ENCODE measurements around the gene PTGR2.
"Not testable (repeated sequence)": the region's sequence is repeated elsewhere in the genome, so short reads cannot be mapped to it uniquely, and the experiment has no call there.

Gene PTGR2

DNA sequence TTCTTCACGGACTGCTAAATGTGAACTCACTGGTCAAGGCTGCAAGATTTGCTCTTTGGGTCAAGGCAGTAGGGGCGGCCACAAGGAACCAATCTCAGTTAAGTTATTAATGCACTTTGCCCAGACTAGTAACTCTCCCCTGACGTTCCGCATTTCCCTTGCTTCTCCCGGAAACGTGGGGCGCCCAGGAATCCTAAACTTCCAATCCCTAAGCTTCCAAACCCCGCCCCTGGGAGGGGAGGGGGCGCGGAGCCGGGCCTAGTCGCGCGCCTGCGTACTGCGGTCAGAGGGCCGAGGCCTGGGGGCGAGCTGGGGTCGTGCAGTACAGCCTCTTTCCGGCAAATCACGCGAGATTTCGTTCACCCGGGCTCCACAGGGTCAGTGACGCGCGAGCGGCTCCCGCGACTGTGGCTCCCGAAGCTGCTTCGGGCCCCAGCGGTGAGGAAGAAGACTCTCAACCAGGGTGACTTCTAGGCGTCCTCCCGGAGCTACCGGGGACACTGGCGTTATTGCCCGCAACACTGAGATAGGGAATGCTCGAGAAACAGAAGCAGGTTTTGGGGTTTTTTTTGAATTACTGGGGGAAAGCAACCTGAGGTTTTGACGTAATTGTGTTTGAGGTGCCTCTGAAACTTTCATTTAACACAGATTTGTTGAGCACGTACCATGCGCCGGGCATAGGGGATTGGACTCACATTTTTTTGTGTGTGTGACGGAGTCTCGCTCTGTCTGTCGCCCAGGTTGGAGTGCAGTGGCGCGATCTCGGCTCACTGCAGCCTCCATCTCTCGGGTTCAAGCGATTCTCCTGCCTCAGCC lies at the start of gene PTGR2:
Gene PTGR2 (plus strand): TSS at position 265 of the 816 bp plus-strand sequence. CDS start 7,032 bp downstream, outside the sequence.
- DNase-seq, result peak; percentile 91

DNA sequence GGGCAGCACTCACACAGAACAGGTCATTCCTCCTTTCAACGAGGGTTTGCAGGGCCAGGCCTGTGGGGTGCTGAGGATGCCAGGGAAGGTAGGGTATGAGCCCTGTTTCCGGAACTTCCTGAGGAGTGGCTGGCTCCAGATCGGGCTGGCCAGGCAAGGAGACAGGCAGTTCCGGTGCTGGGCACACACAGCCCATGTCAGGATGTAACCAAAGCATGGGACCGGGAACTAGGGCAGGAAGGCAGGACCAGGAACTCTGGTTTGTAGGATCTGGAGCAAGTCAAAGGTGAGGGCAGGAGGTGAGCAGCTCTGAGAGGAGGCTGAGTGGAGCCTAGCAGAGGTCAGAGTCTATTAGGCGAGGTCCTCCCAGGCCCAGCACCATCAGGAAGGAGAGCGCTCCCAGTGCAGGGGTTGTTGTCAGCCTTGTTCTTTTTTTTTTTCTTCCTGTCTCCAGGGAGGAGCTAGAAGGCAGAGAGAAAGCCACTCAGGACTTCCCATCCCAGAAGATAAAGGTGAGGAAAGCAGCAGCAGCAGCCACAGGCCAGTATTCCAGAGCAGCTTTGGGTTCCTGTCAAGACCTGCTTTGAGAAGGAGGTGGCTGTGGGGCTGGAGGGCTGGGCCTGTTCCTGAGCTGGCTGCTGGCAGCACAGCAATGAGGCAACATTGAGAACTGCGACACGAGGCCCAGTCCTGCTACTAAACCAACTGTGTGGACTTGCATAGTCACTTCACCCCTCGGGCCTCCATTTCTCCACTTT lies 49.0 kb upstream of the PTGR2 start:
- DNase-seq, result no peak

DNA sequence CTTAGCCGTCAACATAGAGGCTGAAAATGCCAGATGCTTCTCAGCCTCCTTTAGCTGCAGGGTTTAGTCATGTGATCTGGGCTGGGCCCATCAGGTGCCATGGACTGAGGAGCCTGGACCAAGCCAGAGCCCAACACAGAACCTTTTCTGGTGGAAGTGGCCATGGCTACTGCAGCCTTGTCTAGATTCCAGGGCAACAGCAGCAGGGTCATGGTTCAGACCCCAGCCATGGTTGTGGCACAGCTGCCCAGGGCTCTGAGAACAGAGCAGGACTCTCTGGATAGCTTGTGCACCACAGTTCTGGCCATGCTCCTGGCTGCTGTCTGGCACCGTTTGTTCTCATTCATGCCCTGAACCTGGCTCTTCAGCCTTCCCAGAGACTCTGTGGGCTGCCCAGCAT lies 47.0 kb upstream of the PTGR2 start:
- no peak for DNase-seq

DNA sequence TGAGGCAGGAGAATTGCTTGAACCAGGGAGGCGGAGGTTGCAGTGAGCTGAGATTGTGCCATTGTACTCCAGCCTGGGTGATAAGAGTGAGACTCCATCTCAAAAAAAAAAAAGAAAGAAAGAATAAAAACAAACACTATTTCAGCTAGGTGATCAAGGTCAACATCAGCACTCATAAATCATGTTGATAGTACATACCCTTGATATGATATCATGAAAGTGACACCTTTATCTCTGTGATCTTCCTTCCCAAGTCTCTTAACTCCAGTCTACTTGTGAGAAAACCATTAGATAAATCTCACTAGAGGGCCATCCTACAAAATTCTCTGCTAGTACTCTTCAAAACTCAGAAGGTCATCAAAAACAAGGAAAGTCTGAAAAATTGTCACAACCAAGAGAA lies 44.2 kb upstream of the PTGR2 start:
- DNase-seq, result no peak

DNA sequence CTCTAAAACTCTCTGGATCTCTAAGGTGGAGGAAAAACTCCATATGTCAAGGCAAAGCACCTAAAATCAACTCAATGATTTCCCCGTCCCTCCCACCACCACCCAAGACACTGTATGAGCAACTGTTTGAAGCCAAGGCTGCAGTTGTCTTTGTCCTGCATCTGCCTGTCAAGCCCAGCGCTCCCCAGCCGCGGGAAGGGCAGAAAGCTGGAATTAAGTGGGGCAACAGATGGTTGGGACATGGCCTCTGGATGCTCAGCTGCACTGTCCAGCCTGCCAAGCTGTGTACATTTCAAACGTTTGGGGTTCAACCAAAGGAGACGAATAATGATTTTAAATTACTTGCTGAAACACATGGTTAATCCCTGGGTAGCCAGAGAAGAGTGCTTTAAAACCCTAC lies 42.2 kb upstream of the PTGR2 start:
- no peak for DNase-seq

DNA sequence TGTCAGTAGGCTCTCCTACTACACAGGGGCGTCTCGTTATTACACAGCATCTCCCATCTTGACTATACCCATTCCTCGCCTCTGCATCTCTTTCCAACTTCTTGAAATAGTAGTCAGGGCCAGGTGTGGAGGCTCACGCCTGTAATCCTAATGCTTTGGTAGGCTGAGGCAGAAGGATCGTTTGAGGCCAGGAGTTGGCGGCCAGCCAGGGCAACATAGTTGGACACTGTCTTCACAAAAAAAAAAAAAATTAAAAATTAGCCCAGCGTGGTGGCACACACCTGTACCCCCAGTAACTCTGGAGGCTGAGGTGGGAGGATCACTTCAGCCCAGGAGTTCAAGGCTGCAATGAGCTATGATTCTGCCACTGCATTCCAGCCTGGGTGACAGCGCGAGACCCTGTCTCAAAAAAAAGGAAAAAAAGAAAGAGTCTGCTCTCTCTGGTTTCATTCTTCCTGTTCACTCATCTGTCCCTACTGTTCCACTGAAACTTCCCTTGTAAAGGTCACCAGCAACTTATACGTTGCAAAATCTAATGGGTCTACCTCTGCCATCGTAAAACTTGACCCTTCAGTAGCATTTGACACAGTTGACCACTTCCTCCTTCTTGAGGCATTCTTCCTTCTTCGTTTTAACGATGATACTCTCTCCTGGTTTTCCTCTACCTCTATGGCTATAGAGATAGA lies 41.0 kb upstream of the PTGR2 start:
- DNase-seq, result no peak

DNA sequence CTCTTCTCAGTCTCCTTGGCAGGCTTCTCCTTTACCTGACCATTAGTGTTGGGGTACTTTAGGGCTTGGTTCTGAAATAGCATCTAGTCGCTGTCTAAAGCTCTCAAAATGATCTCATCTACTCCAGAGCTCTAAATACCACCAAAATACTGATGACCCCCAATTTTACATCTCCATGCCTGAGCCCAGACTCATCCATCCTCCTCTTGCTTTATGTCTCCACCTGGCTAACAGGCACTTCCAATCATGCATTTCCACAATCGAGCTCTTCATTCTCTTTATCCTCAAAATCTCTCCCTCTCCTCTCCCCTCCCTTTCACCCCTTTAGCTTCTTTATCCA lies 40.5 kb upstream of the PTGR2 start:
- no peak for DNase-seq

DNA sequence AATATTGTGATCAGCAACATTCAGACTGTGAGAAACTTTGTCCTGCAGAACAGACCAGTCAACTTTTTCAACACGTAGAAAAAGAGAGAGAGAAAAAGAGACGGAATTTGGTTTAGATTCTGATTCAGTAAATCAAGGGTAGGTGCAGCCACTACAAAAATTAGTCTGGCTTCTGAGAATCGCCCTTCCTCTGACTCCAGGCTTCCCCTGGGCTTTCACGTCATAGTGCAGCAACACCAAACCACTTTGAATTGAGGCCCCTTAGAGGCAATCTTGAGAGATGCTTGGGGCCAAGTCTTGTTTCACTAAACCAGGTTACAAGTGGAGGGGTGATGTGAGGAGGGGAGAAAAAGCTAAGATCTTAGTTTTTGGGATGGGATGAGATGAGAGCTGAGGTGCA lies 37.5 kb upstream of the PTGR2 start:
- no peak for DNase-seq

DNA sequence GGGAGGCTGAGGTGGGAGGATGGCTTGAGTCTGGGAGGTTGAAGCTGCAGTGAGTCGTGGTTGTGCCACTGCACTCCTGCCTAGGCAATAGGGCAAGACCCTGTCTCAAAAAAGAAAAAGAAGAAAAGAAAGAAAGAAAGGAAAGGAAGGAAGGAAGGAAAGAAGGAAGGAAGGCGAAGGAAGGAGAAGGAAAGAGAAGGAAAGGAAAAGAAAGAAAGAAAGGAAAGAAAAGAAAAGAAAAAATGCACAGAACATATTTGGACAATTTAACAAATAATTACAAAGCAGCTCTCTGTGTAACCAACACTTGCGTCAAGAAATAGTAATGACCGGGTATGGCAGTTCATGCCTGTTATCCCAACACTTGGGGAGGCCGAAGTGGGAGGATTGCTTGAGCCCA lies 35.8 kb upstream of the PTGR2 start:
- no peak for DNase-seq

DNA sequence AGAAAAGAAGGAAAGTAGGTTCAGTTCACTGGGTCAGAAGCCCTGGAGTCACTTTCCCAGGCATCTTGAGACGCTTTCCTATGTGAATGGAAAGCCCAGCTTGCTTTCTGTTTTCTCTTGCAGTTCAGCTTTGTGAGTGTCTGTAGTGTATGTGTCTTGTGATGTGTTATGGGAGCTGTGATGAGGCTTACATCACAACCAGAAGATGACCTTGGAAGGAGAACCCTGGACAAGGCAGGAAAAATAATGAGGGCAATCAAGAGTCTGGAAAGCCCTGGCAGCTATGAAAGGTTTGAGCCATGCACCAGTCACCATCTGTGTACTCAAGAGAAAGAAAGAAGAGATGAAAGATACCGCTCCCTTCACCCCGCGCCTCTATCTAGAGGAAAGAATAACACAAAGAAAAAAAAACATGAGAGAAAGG lies 35.2 kb upstream of the PTGR2 start:
- no peak for DNase-seq

DNA sequence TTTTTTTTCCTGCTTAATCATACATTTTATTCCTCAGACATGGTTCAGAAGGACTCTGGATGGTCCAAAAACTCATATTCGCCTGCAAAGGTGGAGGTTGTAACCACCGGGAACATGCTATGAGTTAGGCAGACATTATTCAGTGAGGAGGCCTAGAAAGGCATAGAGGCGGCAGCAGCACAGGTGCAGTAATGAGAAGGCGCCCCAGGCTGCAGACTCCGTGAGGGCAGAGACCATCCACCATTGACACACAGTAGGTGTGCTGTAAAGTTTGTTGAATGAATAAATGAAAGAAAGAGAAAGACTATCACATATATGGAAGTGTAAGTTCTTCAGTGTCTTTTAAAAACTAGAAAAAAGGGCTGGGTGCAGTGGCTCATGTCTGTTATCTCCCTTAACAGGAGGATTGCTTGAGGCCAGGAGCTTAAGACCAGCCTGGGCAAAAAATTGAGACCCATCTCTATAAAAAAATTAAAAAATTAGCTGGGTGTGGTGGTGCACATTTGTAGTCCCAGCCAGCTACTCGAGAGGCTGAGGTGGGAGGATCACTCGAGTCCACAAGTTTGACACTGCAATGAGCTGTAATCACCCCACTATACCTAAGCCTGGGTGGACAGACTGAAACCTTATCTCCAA lies 34.5 kb upstream of the PTGR2 start:
- DNase-seq, result no peak

DNA sequence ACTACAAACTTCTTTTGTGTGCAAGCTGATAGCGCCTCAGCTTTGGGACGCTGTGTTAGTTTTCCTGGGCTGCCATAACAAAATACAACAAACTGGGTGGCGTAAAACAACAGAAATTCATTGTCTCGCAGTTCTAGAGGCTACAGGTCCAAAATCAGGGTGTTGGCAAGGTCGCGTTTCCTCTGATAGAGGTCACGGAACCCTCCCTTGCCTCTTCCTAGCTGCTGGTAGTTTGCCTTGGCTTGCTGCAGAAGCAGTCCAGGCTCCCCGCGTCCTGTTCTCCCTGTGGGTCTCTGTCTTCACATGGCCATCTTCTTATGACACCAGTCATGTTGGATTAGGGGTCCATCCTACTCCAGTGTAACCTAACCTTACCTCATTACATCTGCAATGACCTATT lies 32.8 kb upstream of the PTGR2 start:
- DNase-seq, result no peak

DNA sequence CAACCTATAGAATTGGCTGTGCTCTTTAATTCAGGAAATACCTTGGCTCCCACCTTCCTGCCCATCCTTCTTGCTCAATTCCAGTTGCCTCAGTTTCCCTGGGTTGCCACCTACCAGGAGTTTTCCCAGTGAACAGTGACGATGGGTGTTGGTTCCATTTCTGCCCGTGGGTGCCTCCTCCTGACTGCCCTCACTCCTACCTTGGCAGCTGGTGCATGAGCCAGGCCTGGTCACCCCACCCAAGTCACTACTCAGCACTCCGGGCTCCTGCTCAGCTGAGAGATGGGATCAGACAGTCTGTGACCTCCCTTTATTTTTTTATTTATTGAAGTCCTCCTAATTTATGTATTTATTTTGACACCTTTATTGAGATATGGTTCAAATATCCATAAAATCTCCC lies 31.0 kb upstream of the PTGR2 start:
- DNase-seq, result no peak

DNA sequence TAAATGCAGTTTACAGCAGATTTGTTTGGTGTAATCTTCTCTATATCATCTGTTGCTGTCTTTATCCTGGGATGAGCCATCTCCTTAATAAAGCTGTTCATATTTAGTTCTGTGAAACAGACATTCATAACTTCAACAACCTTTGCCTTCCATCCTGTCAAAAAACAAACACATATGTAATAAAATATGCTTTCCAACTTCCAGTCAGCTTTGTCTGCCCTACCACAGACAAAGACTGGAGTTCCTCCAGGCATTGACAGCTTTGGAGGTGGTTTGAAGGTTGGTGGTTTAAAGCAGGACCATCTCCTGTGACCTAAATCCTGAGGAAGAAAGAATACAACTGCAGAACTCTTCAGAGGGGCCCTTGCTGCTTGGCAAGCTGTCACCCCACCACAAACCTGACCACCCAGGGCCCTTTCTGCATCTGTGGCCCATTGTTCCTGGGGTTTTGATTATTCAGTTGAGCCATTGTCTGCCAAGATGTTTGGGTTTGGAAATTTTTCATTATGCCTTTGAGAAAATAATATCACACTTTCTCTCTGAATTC lies 28.2 kb upstream of the PTGR2 start:
- no peak for DNase-seq

DNA sequence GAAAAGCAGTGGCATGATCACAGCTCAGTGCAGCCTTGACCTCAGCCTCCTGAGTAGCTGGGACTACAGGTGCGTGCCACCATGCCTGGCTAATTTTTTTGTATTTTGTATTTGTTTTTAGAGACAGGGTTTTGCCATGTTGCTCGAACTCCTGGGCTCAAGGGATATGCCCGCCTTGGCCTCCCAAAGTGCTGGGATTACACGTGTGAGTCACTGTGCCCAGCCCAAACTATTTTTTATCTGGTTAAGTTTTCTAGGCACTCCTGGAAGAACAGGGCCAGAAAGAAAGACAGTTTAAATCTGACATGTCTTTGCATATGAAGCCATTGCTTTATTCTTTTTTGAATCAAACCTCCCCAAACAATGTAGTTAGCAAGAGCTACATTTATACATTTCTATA lies 27.5 kb upstream of the PTGR2 start:
- no peak for DNase-seq

DNA sequence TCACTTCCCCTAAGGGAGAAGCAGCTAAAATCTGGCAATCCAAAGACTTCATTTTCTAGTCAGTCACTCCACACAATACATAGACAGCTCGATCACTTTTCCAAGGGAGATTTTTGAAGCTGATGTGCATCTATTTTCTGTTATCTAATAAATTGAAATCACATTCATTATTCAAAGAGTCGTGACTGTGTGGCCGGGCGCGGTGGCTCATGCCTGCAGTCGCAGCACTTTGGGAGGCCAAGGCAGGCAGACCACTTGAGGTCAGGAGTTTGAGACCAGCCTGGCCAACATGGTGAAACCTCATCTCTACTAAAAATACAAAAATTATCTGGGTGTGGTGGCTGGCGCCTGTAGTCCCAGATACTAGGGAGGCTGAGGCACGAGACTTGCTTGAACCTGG lies 27.1 kb upstream of the PTGR2 start:
- no peak for DNase-seq

DNA sequence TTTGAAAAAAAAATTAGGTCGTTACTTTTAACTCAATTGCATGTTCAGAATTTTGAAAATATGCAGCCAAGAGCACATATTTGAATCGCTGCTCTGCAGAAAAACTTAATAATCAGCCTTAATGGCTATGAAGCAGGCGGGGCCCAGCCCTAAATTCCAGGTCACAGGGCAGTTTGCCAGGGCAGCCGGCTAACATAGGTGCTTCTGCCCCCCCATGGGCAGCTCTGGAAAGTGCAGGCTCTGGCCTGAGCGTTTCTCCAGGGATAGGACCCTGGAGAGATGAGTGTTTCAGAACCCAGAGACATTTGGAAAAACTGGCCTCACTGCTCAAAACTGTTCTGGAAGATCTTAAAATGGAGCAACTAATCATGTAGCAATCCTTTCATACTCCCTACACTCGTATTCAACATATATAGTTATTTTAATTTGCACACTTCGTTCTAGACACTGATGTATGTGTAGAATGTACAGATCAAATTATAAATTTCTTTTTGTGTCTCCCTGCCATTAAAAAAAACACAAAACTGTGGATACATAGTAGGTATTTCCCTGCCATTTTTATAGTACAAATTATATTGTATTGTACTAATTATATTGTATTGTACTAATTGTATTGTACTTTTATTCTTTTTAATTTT lies 26.0 kb upstream of the PTGR2 start:
- DNase-seq, result peak; percentile 53

DNA sequence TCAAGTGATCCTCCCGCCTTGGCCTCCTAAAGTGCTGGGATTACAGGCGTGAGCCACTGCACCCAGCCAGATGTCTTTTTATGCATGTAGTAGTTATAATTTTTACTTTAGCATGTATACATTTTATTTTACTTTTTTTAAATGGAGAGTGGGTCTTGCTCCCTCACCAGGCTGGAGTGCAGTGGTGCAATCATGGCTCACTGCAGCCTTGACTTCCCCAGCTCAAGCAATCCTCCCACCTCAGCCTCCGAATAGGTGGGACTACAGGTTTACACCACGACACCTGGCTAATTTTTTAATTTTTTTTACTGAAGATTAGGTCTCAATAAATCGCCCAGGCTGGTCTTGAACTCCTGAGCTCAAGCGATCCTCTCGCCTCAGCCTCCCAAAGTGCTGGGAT lies 24.4 kb upstream of the PTGR2 start:
- not testable (repeated sequence) for DNase-seq

DNA sequence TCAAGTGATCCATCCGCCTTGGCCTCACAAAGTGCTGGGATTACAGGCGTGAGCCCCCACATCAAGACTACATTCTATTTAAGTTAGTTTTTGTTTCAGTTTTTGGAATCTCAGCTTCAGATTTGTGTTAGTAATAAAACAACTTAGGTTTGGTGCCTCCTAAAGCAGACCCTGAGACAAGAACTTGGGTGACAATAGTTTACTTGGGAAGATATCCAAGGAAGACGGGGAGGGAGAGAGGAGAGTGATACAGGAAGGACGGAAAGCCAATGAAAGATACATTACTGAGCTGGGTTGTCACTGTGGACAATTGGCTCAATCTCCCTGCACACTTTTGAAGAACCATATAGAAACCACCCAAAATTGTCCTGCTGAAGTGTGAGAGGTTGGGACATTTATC lies 22.6 kb upstream of the PTGR2 start:
- DNase-seq, result no peak

DNA sequence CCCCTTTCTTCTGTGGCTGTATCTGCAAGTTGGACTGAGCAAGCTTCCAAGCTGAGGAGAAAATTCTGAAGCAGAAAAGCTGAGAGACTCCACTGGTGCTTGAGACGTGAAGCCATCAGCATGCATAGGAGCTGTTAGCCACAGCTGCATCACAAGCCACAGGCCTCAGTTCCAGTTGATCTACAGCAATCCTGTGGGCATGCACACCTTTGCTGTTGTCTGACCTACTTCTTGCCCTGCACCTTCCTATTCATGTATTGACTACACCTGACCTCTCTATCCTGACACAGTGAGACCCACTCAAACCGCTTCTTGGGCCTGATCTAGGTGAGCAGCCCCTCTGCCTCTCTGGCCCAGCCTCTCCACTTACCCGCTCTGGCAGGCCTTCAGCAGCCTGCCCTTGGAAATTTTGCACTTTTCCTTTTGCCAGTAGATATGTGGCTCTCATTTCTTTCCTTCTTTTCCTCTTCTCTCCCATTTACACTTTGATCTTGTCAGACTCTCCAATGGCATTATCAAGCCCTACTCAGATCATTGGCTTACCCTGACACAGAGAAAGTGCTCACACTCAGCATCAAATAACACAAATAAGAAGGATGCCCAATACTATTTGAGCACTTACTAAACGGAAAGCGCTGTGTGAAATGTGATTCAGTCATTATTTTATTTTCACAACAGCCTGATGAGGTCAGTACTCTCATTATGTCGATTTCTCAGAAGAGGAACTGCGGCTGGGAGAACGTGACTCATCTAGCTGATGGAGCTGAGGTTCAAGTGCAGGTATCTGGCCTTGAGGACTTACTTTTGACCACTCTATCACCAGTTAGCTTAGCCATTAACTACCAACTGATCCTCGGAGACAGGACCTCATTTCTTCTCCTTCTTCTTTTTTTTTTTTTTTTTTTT lies 21.9 kb upstream of the PTGR2 start:
- no peak for DNase-seq

DNA sequence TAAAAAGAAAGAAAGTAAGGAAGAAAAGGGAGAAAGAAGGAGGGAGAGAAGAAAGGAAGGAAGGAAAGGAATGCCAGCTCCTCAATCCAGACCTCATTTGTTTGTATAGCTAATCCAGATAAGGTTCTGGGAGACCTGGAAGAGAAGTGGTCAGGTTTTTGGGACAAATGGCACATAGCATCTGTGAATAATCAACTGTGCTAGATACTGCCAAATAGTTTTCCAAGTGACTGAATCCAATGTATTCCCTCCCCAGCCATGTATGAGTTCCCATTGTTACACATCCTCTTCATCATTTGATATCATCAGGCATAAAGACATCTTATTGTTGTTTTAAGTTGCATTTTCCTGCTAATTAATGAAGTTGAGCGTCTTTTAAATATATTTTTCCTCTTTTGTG lies 18.6 kb upstream of the PTGR2 start:
- DNase-seq, result no peak
